GM12892 (cell line): ENCODE data around the gene SQOR.

Source experiments
- DNase-seq: peaks from one replicate; pipeline ENCODE4 v3.0.0; 2011; ENCODE audit not compliant: insufficient read length
- FAIRE-seq: peaks from 2 replicates; lab custom pipeline; 2011; peaks lifted over from hg19 to GRCh38; lab: Jason Lieb, UNC
- POLR2A ChIP-seq: IDR thresholded peaks from 2 replicates; pipeline ENCODE4 v1.6.1; 2011; ENCODE audit warnings: low read depth, low read length, control low read depth
- POLR2AphosphoS5 ChIP-seq: IDR thresholded peaks from 2 replicates; pipeline ENCODE4 v1.6.1; 2011; ENCODE audit warnings: low read depth, low read length, control low read depth
- TAF1 ChIP-seq: IDR thresholded peaks from 2 replicates; pipeline ENCODE4 v1.6.1; 2011; ENCODE audit warnings: low read depth, mild to moderate bottlenecking, control low read depth, low read length, borderline replicate concordance

SQOR gene

DNA sequence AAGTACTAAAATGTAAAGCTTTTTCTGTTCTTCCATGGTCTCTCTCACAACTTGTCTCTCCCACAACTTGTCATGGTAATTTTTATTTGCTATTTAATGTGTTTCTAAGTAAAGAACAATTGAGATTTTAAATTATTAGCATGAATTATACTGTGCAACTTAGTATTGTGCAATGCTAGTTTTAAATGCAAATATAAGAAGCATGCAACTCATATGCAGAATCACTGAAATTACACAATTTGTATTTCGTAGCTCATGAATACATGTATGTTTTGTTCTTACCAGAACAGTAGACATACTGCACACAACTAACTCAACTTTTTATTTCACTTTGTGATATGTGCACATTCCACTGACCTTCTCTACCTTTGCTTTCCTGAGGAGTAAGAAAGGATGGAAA lies 96.5 kb downstream of the SQOR start:
- no peak for DNase-seq
- FAIRE-seq, result no peak
- TF ChIP-seq POLR2AphosphoS5, result no peak
- no peak for TF ChIP-seq POLR2A
- no peak for TF ChIP-seq TAF1

DNA sequence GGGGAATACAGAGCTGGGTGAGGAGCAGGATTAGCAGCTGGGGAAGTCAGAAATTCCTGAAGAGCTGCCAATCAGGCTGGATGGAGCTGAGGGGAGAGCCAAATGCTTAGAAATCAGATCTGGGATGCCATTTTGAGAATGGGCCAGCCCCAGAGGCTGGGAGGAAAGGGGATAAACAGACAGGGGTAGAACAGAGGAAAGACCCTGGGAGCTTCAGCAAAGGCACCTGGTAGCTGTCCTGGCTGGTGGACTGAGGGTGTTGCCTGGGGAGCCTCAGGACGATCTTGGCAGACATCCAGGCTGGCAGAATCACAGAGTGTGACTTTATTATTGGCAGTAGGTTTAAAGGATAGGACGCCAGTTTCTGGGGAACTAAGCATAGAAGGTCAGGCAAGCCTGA lies 97.8 kb downstream of the SQOR start:
- DNase-seq (no peak), FAIRE-seq (no peak)
- TF ChIP-seq POLR2A, result no peak
- no peak for TF ChIP-seq POLR2AphosphoS5
- no peak for TF ChIP-seq TAF1

GRCh38 chr15:45734260-45734711 lies 99.5 kb downstream of the SQOR start:
- no peak for FAIRE-seq
- no peak for DNase-seq
- no peak for TF ChIP-seq POLR2A
- TF ChIP-seq TAF1, result no peak
- TF ChIP-seq POLR2AphosphoS5, result no peak
